Duodenal mucosa (tissue), 2 donors: ENCODE data around the gene CCT8.

ENCODE experiments used
- H3K27ac ChIP-seq: one replicate; pipeline ENCODE4 v1.7.0; 2013; ENCODE audit warnings: low read depth, low read length
- H3K27me3 ChIP-seq, 2 donors: one replicate each; pipeline ENCODE4 v1.7.0; 2013; ENCODE audit warnings: low read length in 2 of 2, control low read depth in 1 of 2; ENCODE audit not compliant: insufficient read depth in 2 of 2, control insufficient read depth in 1 of 2
- H3K36me3 ChIP-seq, 2 donors: one replicate each; pipeline ENCODE4 v1.7.0; 2013; ENCODE audit warnings: low read length in 2 of 2, control low read depth in 1 of 2; ENCODE audit not compliant: insufficient read depth in 2 of 2, control insufficient read depth in 1 of 2
- H3K4me1 ChIP-seq, 2 donors: one replicate each; pipeline ENCODE4 v1.7.0; 2013; ENCODE audit warnings: low read length in 2 of 2, control low read depth in 1 of 2; ENCODE audit not compliant: insufficient read depth in 2 of 2, control insufficient read depth in 1 of 2
- H3K4me3 ChIP-seq, 2 donors: one replicate each; pipeline ENCODE4 v1.7.0; 2013; ENCODE audit warnings: low read length in 2 of 2, low read depth in 1 of 2
- H3K9ac ChIP-seq, 2 donors: one replicate each; pipeline ENCODE4 v1.7.0; 2013; ENCODE audit warnings: low read length in 2 of 2, low read depth in 1 of 2
- H3K9me3 ChIP-seq, 2 donors: one replicate each; pipeline ENCODE4 v1.7.0; 2013; ENCODE audit warnings: low read length in 2 of 2, control low read depth in 1 of 2; ENCODE audit not compliant: control insufficient read depth in 1 of 2

CCT8 gene

GRCh38 chr21:29073222-29074006, at the start of gene CCT8:
TSS of gene CCT8 (minus strand) at chr21:29073648. CDS start at chr21:29073590, 58 bp downstream.
- Histone ChIP-seq H3K36me3 (peaks cover 3 to 4% of the 10 kb centered on the region in 2 donors), H3K9me3 (no peaks in the 10 kb centered on the region), H3K4me3 (peak within 1 kb of the TSS; percentile 94 to 96), H3K4me1 (peaks cover 22% of the 10 kb centered on the region in 2 donors), H3K27ac (peak within 1 kb of the TSS; percentile 85), H3K27me3 (no peaks in the 10 kb centered on the region), H3K9ac (peak within 1 kb of the TSS; percentile 90 to 96)

GRCh38 chr21:29121759-29122158, 48.3 kb upstream of the CCT8 start:
- Histone ChIP-seq H3K27ac (no peak overlapping the region), H3K9ac (no peak overlapping the region), H3K4me1 (no peaks in the 10 kb centered on the region), H3K9me3 (no peaks in the 10 kb centered on the region), H3K27me3 (no peaks in the 10 kb centered on the region), H3K36me3 (no peaks in the 10 kb centered on the region), H3K4me3 (no peak overlapping the region)

GRCh38 chr21:29117372-29117955, 44.0 kb upstream of the CCT8 start:
- Histone ChIP-seq H3K4me3 (no peak overlapping the region), H3K36me3 (no peaks in the 10 kb centered on the region), H3K4me1 (no peaks in the 10 kb centered on the region), H3K9me3 (no peaks in the 10 kb centered on the region), H3K27ac (no peak overlapping the region), H3K27me3 (no peaks in the 10 kb centered on the region), H3K9ac (no peak overlapping the region)

- H3K27me3 ChIP-seq, result no peaks in the 10 kb centered on the region
- H3K9ac ChIP-seq, result no peak overlapping the region
- no peak overlapping the region for H3K27ac ChIP-seq
- no peaks in the 10 kb centered on the region for H3K36me3 ChIP-seq
- no peaks in the 10 kb centered on the region for H3K4me1 ChIP-seq
- H3K4me3 ChIP-seq, result no peak overlapping the region
- H3K9me3 ChIP-seq, result no peaks in the 10 kb centered on the region
These were observed 42.5 kb upstream of the CCT8 start for GRCh38 chr21:29115899-29116298.

- no peaks in the 10 kb centered on the region for H3K36me3 ChIP-seq
- no peaks in the 10 kb centered on the region for H3K27me3 ChIP-seq
- H3K27ac ChIP-seq, result no peak overlapping the region
- H3K4me3 ChIP-seq, result no peak overlapping the region
- H3K4me1 ChIP-seq, result no peaks in the 10 kb centered on the region
- H3K9me3 ChIP-seq, result no peaks in the 10 kb centered on the region
- no peak overlapping the region for H3K9ac ChIP-seq
These were observed 41.5 kb upstream of the CCT8 start for GRCh38 chr21:29114765-29115500.

GRCh38 chr21:29105218-29105617, 31.8 kb upstream of the CCT8 start:
- H3K9ac ChIP-seq, result peak overlapping the region in 1 of 2 donors; percentile 26
- H3K27me3 ChIP-seq, result no peaks in the 10 kb centered on the region
- peaks cover 14% of the 10 kb centered on the region in 2 donors for H3K4me1 ChIP-seq
- H3K36me3 ChIP-seq, result peaks cover 0 to 3% of the 10 kb centered on the region in 2 donors
- no peak overlapping the region for H3K4me3 ChIP-seq
- H3K27ac ChIP-seq, result no peak overlapping the region
- no peaks in the 10 kb centered on the region for H3K9me3 ChIP-seq

- H3K36me3 ChIP-seq, result peaks cover 0 to 3% of the 10 kb centered on the region in 2 donors
- no peaks in the 10 kb centered on the region for H3K27me3 ChIP-seq
- H3K27ac ChIP-seq, result no peak overlapping the region
- peaks cover 14 to 15% of the 10 kb centered on the region in 2 donors for H3K4me1 ChIP-seq
- no peaks in the 10 kb centered on the region for H3K9me3 ChIP-seq
- no peak overlapping the region for H3K9ac ChIP-seq
- H3K4me3 ChIP-seq, result no peak overlapping the region
These were observed 30.8 kb upstream of the CCT8 start for GRCh38 chr21:29104239-29104708.

GRCh38 chr21:29102791-29103257, 29.4 kb upstream of the CCT8 start:
- Histone ChIP-seq H3K27ac (no peak overlapping the region), H3K27me3 (no peaks in the 10 kb centered on the region), H3K36me3 (peaks cover 0 to 3% of the 10 kb centered on the region in 2 donors), H3K4me3 (no peak overlapping the region), H3K9ac (no peak overlapping the region), H3K9me3 (no peaks in the 10 kb centered on the region), H3K4me1 (peaks cover 22 to 23% of the 10 kb centered on the region in 2 donors)

GRCh38 chr21:29098156-29098555, 24.7 kb upstream of the CCT8 start:
- Histone ChIP-seq H3K36me3 (peaks cover 0 to 3% of the 10 kb centered on the region in 2 donors), H3K9ac (no peak overlapping the region), H3K27me3 (no peaks in the 10 kb centered on the region), H3K4me1 (peaks cover 24 to 27% of the 10 kb centered on the region in 2 donors), H3K4me3 (no peak overlapping the region), H3K9me3 (no peaks in the 10 kb centered on the region), H3K27ac (no peak overlapping the region)
